Kidney (tissue), 14 donors: ENCODE data around the gene MAN1B1. TPM values are rescaled to one million over a fixed set of nuclear protein-coding genes. Genes with fewer than 3 reads are reported as not detected.

Experiments
- DNase-seq, 5 donors: peaks; one replicate each; pipeline ENCODE4 v3.0.0-alpha.2; 2013 to 2020
- FAIRE-seq: peaks from 2 replicates; lab custom pipeline; 2012; peaks lifted over from hg19 to GRCh38; lab: Jason Lieb, UNC
- H3K27ac ChIP-seq, 2 donors: one replicate each; pipeline ENCODE4 v1.7.0; 2013; ENCODE audit warnings: low read depth in 2 of 2, low read length in 2 of 2, inconsistent platforms in 1 of 2
- H3K27me3 ChIP-seq: one replicate; pipeline ENCODE4 v1.7.1; 2013; ENCODE audit warnings: low read length, inconsistent platforms; ENCODE audit not compliant: control insufficient read depth, insufficient read depth
- H3K36me3 ChIP-seq, 3 donors: one replicate each; pipeline versions ENCODE4 v1.7.0 to v1.7.1; 2013; ENCODE audit warnings: low read length in 3 of 3, control low read depth in 1 of 3, inconsistent platforms in 1 of 3; ENCODE audit not compliant: insufficient read depth in 3 of 3, control insufficient read depth in 2 of 3
- H3K4me1 ChIP-seq, 3 donors: one replicate each; pipeline versions ENCODE4 v1.7.0 to v1.7.1; 2013; ENCODE audit warnings: low read length in 3 of 3, inconsistent platforms in 1 of 3, low read depth in 1 of 3; ENCODE audit not compliant: control insufficient read depth in 2 of 3, insufficient read depth in 2 of 3
- H3K4me3 ChIP-seq, 3 donors: one replicate each; pipeline versions ENCODE4 v1.7.0 to v1.8.1; 2013; ENCODE audit warnings: low read length in 3 of 3, control low read depth in 1 of 3, inconsistent platforms in 1 of 3
- H3K9ac ChIP-seq, 3 donors: one replicate each; pipeline versions ENCODE4 v1.7.0 to v1.7.1; 2013; ENCODE audit warnings: low read length in 3 of 3, control low read depth in 1 of 3, inconsistent platforms in 1 of 3
- H3K9me3 ChIP-seq, 3 donors: one replicate each; pipeline versions ENCODE4 v1.7.0 to v1.7.1; 2013; ENCODE audit warnings: low read length in 3 of 3, control low read depth in 1 of 3, inconsistent platforms in 1 of 3; ENCODE audit not compliant: control insufficient read depth in 2 of 3, insufficient read depth in 1 of 3
- intact Hi-C: fragments of 100-400 bp; cut with DNase I; formaldehyde crosslinking; loops from one replicate; pipeline ENCODE4 v1.11.1; 2022
- polyA plus RNA-seq: library from polyadenylated mRNA; stranded (reverse); fragments of 350-450 nt; fragmentation: Illumina TruSeq; extraction: RNeasy Lipid Tissue Mini Kit (QIAGEN cat#74804); gene quantifications from one replicate; pipeline ENCODE4 v1.2.3, GENCODE V29; 2014; ENCODE audit warnings: low read depth, low replicate concordance; ENCODE audit not compliant: insufficient read depth
- total RNA-seq: library from RNA; stranded (reverse); fragmentation: NEBNext Ultra II Directional; extraction: Animal tissue kit (Norgen Biotek cat#: 25700); gene quantifications from one replicate; pipeline ENCODE4 v1.2.1, GENCODE V29; 2021
- TF ChIP-seq, protein P1 (sequence below): IDR thresholded peaks from 3 replicates; pipeline ENCODE4 v1.5.1; 2012; ENCODE audit warnings: mild to moderate bottlenecking, moderate library complexity, borderline replicate concordance; ENCODE audit not compliant: insufficient read depth; ENCODE audit errors: extremely low read depth
- donor health status: control.
- donor health status: control.
- donor health status: control.
- donor health status: control.
- donor health status: control.
- donor health status: DM: yes; HTN: yes; CAD: no.
- donor health status: Normal renal cell carcinoma (clear cell type).

MAN1B1 gene
- total and polyA plus RNA-seq, 2 donors from 2014 or later: 57.3 to 63.2 TPM

- H3K9me3 ChIP-seq: no peaks in the 10 kb centered on the region
- H3K4me3 ChIP-seq: no peak overlapping the region
- H3K9ac ChIP-seq: no peak overlapping the region
- no peaks in the 10 kb centered on the region for H3K27me3 ChIP-seq
- no peaks in the 10 kb centered on the region for H3K36me3 ChIP-seq
- DNase-seq: peak in 1 of 5 donors; percentile 38
- no peak overlapping the region for H3K27ac ChIP-seq
- peaks cover 0 to 16% (median 4%) of the 10 kb centered on the region in 3 donors for H3K4me1 ChIP-seq
- FAIRE-seq: no peak
- TF ChIP-seq, protein P1, sequence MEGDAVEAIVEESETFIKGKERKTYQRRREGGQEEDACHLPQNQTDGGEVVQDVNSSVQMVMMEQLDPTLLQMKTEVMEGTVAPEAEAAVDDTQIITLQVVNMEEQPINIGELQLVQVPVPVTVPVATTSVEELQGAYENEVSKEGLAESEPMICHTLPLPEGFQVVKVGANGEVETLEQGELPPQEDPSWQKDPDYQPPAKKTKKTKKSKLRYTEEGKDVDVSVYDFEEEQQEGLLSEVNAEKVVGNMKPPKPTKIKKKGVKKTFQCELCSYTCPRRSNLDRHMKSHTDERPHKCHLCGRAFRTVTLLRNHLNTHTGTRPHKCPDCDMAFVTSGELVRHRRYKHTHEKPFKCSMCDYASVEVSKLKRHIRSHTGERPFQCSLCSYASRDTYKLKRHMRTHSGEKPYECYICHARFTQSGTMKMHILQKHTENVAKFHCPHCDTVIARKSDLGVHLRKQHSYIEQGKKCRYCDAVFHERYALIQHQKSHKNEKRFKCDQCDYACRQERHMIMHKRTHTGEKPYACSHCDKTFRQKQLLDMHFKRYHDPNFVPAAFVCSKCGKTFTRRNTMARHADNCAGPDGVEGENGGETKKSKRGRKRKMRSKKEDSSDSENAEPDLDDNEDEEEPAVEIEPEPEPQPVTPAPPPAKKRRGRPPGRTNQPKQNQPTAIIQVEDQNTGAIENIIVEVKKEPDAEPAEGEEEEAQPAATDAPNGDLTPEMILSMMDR: no peak
- intact Hi-C loops: no loop called here
These were observed 12.8 kb upstream of the MAN1B1 start for GRCh38 chr9:137073992-137074399.

DNA sequence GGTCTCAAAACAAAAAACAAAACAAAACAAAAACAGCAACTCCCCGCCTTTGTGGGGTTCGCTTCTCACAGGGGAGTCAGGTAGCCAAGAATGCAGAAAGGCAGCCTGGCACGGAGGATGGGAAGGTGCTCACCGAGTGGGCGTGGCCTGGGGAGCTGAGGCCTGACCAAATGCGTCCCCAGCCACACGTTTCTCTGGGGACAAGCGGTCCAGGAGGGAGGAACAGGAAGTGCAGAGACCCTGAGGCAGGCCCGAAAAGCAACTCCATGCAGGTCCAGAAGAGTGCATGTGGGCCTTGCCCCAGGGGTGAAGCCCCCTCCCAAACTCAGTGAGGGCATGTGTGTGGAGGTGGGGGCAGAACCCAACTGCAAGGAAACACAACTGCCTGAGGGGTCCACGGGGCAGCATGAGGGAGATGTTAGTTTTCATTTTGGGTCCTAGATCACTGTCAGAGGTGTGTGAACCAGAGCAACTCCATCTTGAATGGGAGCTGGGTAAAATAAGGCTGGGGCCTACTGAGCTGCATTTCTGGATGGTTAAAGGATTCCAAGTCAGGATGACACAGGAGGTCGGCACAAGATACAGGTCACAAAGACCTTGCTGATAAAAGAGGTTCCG lies 12.0 kb upstream of the MAN1B1 start:
- H3K27ac ChIP-seq: no peak overlapping the region
- DNase-seq (peak in 2 of 5 donors; percentile 52 to 73), FAIRE-seq (no peak)
- H3K9me3 ChIP-seq: no peaks in the 10 kb centered on the region
- peaks cover 0 to 7% (median 0%) of the 10 kb centered on the region in 3 donors for H3K36me3 ChIP-seq
- no peak overlapping the region for H3K9ac ChIP-seq
- no peak overlapping the region for H3K4me3 ChIP-seq
- H3K27me3 ChIP-seq: peaks cover 7% of the 10 kb centered on the region
- intact Hi-C loops: no loop called here
- H3K4me1 ChIP-seq: peaks cover 0 to 16% (median 4%) of the 10 kb centered on the region in 3 donors
- TF ChIP-seq, protein P1: no peak

- peaks cover 0 to 9% (median 0%) of the 10 kb centered on the region in 3 donors for H3K36me3 ChIP-seq
- H3K27ac ChIP-seq: no peak overlapping the region
- H3K4me1 ChIP-seq: peaks cover 0 to 16% (median 4%) of the 10 kb centered on the region in 3 donors
- FAIRE-seq: no peak
- no peak overlapping the region for H3K9ac ChIP-seq
- TF ChIP-seq, protein P1: no peak
- no peak overlapping the region for H3K4me3 ChIP-seq
- H3K9me3 ChIP-seq: no peaks in the 10 kb centered on the region
- peaks cover 11% of the 10 kb centered on the region for H3K27me3 ChIP-seq
- intact Hi-C loops: no loop called here
- DNase-seq: no peak
These were observed 11.5 kb upstream of the MAN1B1 start for GRCh38 chr9:137075275-137075775.
